Stimulated activated naive CD4-positive, alpha-beta T cell treated with Interleukin-2 at 50 U/mL for 16 hours (primary cell): ENCODE data around the gene PCDHA9.
"Not testable (repeated sequence)": the region's sequence is repeated elsewhere in the genome, so short reads cannot be mapped to it uniquely, and the experiment has no call there.

Experiments used
- DNase-seq: peaks from one replicate; lab custom pipeline; 2025; lab: John Stamatoyannopoulos, UW

PCDHA9 gene

GRCh38 chr5:140834439-140835008 is 13.7 kb upstream of the PCDHA9 start:
- DNase-seq, result not testable (repeated sequence)

GRCh38 chr5:140835622-140836510 is 12.3 kb upstream of the PCDHA9 start:
- no peak for DNase-seq

GRCh38 chr5:140840978-140841962 is 6.9 kb upstream of the PCDHA9 start, which contains the start of gene PCDHA8:
Gene PCDHA8, plus strand, starts transcription at chr5:140841187. Its CDS starts 135 bp downstream, at chr5:140841322.
- DNase-seq, result no peak

- DNase-seq, result no peak
Measured at GRCh38 chr5:140842798-140843733, 5.1 kb upstream of the PCDHA9 start.

GRCh38 chr5:140849831-140850634 is 1.9 kb downstream of the PCDHA9 start:
- not testable (repeated sequence) for DNase-seq

- no peak for DNase-seq
Measured at GRCh38 chr5:140855772-140856674, 7.8 kb downstream of the PCDHA9 start, which contains the start of gene PCDHA10. Gene PCDHA10, plus strand, starts transcription at chr5:140855897. Its CDS starts 152 bp downstream, at chr5:140856049.

GRCh38 chr5:140857177-140857986 is 9.2 kb downstream of the PCDHA9 start:
- DNase-seq, result no peak

GRCh38 chr5:140857987-140858240 is 9.7 kb downstream of the PCDHA9 start:
- DNase-seq, result no peak

- DNase-seq, result no peak
Measured at GRCh38 chr5:140862441-140863295, 14.5 kb downstream of the PCDHA9 start.

- DNase-seq, result no peak
Measured at GRCh38 chr5:140868721-140869554, 20.8 kb downstream of the PCDHA9 start, which contains the start of gene PCDHA11. Gene PCDHA11, plus strand, starts transcription at chr5:140868957. Its CDS starts 147 bp downstream, at chr5:140869104.

- no peak for DNase-seq
Measured at GRCh38 chr5:140869555-140869886, 21.3 kb downstream of the PCDHA9 start.

- no peak for DNase-seq
Measured at GRCh38 chr5:140870221-140871201, 22.3 kb downstream of the PCDHA9 start.

GRCh38 chr5:140875085-140876065 is 27.2 kb downstream of the PCDHA9 start, which contains the start of gene PCDHA12:
Gene PCDHA12, plus strand, starts transcription at chr5:140875308. Its CDS starts 165 bp downstream, at chr5:140875473.
- DNase-seq, result no peak
